Activated CD4-positive, CD25-positive, alpha-beta regulatory T cell treated with anti-CD3 and anti-CD28 coated beads, Interleukin-2, amount 50 U/mL, for 24 hours (primary cell): Measurements from ENCODE around the gene SLC51B.

ENCODE experiments used
- ATAC-seq, 2 donors: fragments of 150-1000 bp; cut with Tn5 transposase; one replicate each; pipeline ENCODE4 v1.10.0; 2021; ENCODE audit warnings: mild to moderate bottlenecking in 1 of 2, moderate library complexity in 1 of 2

Gene SLC51B

GRCh38 chr15:65042776-65043327, 2.3 kb upstream of the SLC51B start:
- no peak for ATAC-seq

- ATAC-seq = peak in 1 of 2 donors; percentile 63
Measured at GRCh38 chr15:65044218-65044617, 969 bp upstream of the SLC51B start.

GRCh38 chr15:65048241-65048640, 3.1 kb downstream of the SLC51B start:
- no peak for ATAC-seq

GRCh38 chr15:65049418-65049840, 4.2 kb downstream of the SLC51B start:
- ATAC-seq = peak; percentile 97 to 99

GRCh38 chr15:65050270-65050669, 5.1 kb downstream of the SLC51B start:
- ATAC-seq = no peak

- ATAC-seq = no peak
Measured at GRCh38 chr15:65051266-65051665, 6.1 kb downstream of the SLC51B start.

GRCh38 chr15:65052956-65053355, 7.8 kb downstream of the SLC51B start:
- ATAC-seq = no peak

GRCh38 chr15:65054333-65055200, 9.4 kb downstream of the SLC51B start:
- peak in 1 of 2 donors; percentile 15 for ATAC-seq

- no peak for ATAC-seq
Measured at GRCh38 chr15:65055201-65055870, 10.1 kb downstream of the SLC51B start.

- ATAC-seq = no peak
Measured at GRCh38 chr15:65056106-65056505, 10.9 kb downstream of the SLC51B start.

- ATAC-seq = no peak
Measured at GRCh38 chr15:65056868-65057548, 11.8 kb downstream of the SLC51B start.

GRCh38 chr15:65057549-65057940, 12.4 kb downstream of the SLC51B start:
- ATAC-seq = no peak

GRCh38 chr15:65058394-65059368, 13.5 kb downstream of the SLC51B start:
- no peak for ATAC-seq

GRCh38 chr15:65059369-65059750, 14.2 kb downstream of the SLC51B start:
- ATAC-seq = no peak

GRCh38 chr15:65059931-65060596, 14.9 kb downstream of the SLC51B start:
- ATAC-seq = no peak

GRCh38 chr15:65060641-65061397, 15.6 kb downstream of the SLC51B start:
- ATAC-seq = no peak

- ATAC-seq = no peak
Measured at GRCh38 chr15:65062061-65062460, 16.9 kb downstream of the SLC51B start.

GRCh38 chr15:65062726-65063125, 17.5 kb downstream of the SLC51B start:
- no peak for ATAC-seq

- ATAC-seq = no peak
Measured at GRCh38 chr15:65066001-65066634, 20.9 kb downstream of the SLC51B start.
